Upper lobe of left lung (tissue), 4 donors: ENCODE data around the gene NPHP4.

Experiments used
- EP300 ChIP-seq, 4 donors: sonication (generic); formaldehyde crosslinking; IDR thresholded peaks; one replicate each; pipeline ENCODE4 v1.5.1; 2017; ENCODE audit warnings: antibody characterized with exemption in 4 of 4, control low read depth in 2 of 4
- POLR2A ChIP-seq, 4 donors: fragments of 450-650 bp; IDR thresholded peaks; one replicate each; pipeline ENCODE4 v1.5.1; 2016 to 2017; ENCODE audit warnings: antibody characterized with exemption in 4 of 4, mild to moderate bottlenecking in 2 of 4

DNA sequence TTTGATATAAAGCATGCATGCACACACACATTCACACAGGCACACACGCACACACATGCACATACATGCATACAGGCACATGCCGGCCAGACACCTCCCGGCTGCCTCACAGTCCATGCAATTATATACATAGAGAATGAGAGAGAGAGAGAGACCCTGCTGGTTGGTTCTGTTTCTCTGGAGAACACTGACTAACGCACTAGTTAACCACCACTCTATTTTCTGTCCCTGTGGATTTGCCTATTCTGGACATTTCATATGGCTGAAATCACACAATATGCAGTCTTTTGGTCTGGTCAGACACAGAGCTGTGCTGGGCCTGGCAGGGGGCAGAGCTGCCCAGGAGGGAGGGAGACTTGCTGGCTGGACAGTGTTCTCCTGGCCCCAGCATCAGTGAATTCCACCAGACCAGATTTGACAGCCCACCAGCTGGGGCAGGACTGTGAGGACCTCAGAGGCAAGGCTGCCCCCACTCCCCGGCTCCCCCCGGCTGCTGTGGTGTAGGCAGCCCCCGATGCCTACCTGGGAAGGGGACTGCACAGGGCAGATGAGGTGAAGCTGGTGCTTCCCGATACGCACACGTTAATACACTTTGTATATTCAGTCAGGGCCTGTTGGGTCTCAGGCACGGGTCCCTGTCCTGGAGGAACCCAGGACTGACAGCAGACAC is 152.2 kb downstream of the NPHP4 start:
- TF ChIP-seq POLR2A (IDR thresholded peaks at IDR 0.05) (no peak), EP300 (IDR thresholded peaks at IDR 0.05) (no peak)
